Smooth muscle cell (in vitro differentiated cells): ENCODE data around the gene SMG9. TPM values are rescaled to one million over a fixed set of nuclear protein-coding genes. Genes with fewer than 3 reads are reported as not detected.

Experiments
- DNase-seq: peaks from one replicate; lab custom pipeline; 2025; ENCODE audit not compliant: unreplicated experiment; lab: John Stamatoyannopoulos, UW
- H2AFZ ChIP-seq: fragments of 200-600 bp; sonication (generic); 2 replicates; pipeline ENCODE4 v1.6.0; 2016; ENCODE audit warnings: antibody characterized with exemption, low read depth, mild to moderate bottlenecking
- H3F3A ChIP-seq: fragments of 200-600 bp; sonication (generic); 2 replicates; pipeline ENCODE4 v1.6.0; 2017; ENCODE audit warnings: antibody characterized with exemption, low read depth
- H3K27ac ChIP-seq: fragments of 200-600 bp; sonication (generic); 2 replicates; pipeline ENCODE4 v1.5.1; 2016; ENCODE audit warnings: low read depth, mild to moderate bottlenecking
- H3K27me3 ChIP-seq: fragments of 200-600 bp; sonication (generic); 2 replicates; pipeline ENCODE4 v1.6.1; 2016; ENCODE audit warnings: low read depth, mild to moderate bottlenecking
- H3K36me3 ChIP-seq: fragments of 200-600 bp; sonication (generic); 2 replicates; pipeline ENCODE4 v1.5.1; 2016; ENCODE audit warnings: low read depth
- H3K4me1 ChIP-seq: fragments of 200-600 bp; sonication (generic); 2 replicates; pipeline ENCODE4 v1.5.1; 2016; ENCODE audit warnings: low read depth
- H3K4me2 ChIP-seq: fragments of 200-600 bp; sonication (generic); 2 replicates; pipeline ENCODE4 v1.6.0; 2016; ENCODE audit warnings: mild to moderate bottlenecking
- H3K4me3 ChIP-seq: fragments of 200-600 bp; sonication (generic); 2 replicates; pipeline ENCODE4 v1.5.1; 2016; ENCODE audit warnings: mild to moderate bottlenecking
- H3K79me2 ChIP-seq: fragments of 200-600 bp; sonication (generic); 2 replicates; pipeline ENCODE4 v1.6.0; 2016; ENCODE audit warnings: low read depth, mild to moderate bottlenecking
- H3K9ac ChIP-seq: fragments of 200-600 bp; sonication (generic); 2 replicates; pipeline ENCODE4 v1.6.0; 2016; ENCODE audit warnings: low read depth
- H3K9me3 ChIP-seq: fragments of 200-600 bp; sonication (generic); replicated peaks from 2 replicates; pipeline ENCODE4 v1.5.1; 2016; ENCODE audit warnings: low read depth
- H4K20me1 ChIP-seq: fragments of 200-600 bp; sonication (generic); 2 replicates; pipeline ENCODE4 v1.6.0; 2016; ENCODE audit warnings: low read depth
- CTCF ChIP-seq: fragments of 200-600 bp; sonication (generic); IDR thresholded peaks from 2 replicates; pipeline ENCODE4 v1.5.1; 2017; ENCODE audit warnings: borderline replicate concordance, mild to moderate bottlenecking, antibody characterized with exemption; ENCODE audit not compliant: insufficient read depth, poor library complexity, severe bottlenecking
- WGBS: methylation state at CpG from one replicate; pipeline ENCODE4 v1.1.7; 2016; ENCODE audit warnings: low lambda C conversion rate; 5-methylcytosine and 5-hydroxymethylcytosine counted together
- polyA plus RNA-seq: library from polyadenylated mRNA; unstranded; fragments of >200 nt; fragmentation: Nextera tagmentation; extraction: Ambion mirVana; gene quantifications from 2 replicates; pipeline ENCODE4 v1.2.1, GENCODE V29; 2016
- total RNA-seq: library from RNA; depleted of rRNA; stranded (reverse); fragments of >200 nt; gene quantifications from 2 replicates; pipeline ENCODE4 v1.2.3, GENCODE V29; 2014

The SMG9 gene
- total and polyA plus RNA-seq, 2 experiments from 2014 or later = 13.2 to 39.2 TPM

DNA sequence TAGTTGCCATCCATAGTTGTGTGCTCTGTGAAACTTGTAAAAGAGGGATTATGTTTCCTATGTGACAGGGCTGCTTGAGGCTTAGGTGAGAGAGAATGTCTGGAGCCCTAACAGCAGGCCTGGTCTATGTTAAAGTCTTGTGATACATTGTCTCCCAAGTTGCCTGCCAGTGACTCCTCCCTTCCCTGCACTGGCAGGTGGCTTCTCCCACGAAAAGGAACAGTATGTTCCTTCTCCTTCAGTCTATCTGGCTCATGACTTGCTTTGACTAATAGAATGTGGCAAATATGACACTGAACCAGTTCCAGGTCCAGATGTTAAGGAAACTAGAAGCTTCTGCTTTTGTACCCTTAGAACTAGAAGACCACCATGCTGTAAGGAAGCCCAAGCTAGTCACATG lies 31.9 kb upstream of the SMG9 start:
- no peak overlapping the region for H3K4me3 ChIP-seq
- H3K4me2 ChIP-seq = no peak overlapping the region
- no peak for DNase-seq
- H2AFZ ChIP-seq = no peak overlapping the region
- no peaks in the 10 kb centered on the region for H3K9me3 ChIP-seq
- H3F3A ChIP-seq = no peaks in the 10 kb centered on the region
- no peak overlapping the region for H3K27ac ChIP-seq
- H3K27me3 ChIP-seq = no peaks in the 10 kb centered on the region
- H3K4me1 ChIP-seq = peaks cover 4% of the 10 kb centered on the region
- no peaks in the 10 kb centered on the region for H4K20me1 ChIP-seq
- WGBS = 37% methylated on average over 1 of the region's 1 CpG
- TF ChIP-seq CTCF = no peak
- H3K36me3 ChIP-seq = no peaks in the 10 kb centered on the region
- H3K79me2 ChIP-seq = no peaks in the 10 kb centered on the region
- H3K9ac ChIP-seq = no peak overlapping the region

GRCh38 chr19:43784981-43785808 lies 30.4 kb upstream of the SMG9 start:
- peak overlapping the region; percentile 69 for H3K4me2 ChIP-seq

GRCh38 chr19:43784241-43784980 lies 29.6 kb upstream of the SMG9 start:
- WGBS = 63% methylated on average over 4 of the region's 4 CpGs
- no peaks in the 10 kb centered on the region for H3K9me3 ChIP-seq
- H2AFZ ChIP-seq = no peak overlapping the region
- TF ChIP-seq CTCF = no peak
- peak overlapping the region; percentile 69 for H3K4me2 ChIP-seq
- no peaks in the 10 kb centered on the region for H3K36me3 ChIP-seq
- H3K9ac ChIP-seq = no peak overlapping the region
- peak overlapping the region; percentile 70 for H3K27ac ChIP-seq
- H3K4me3 ChIP-seq = no peak overlapping the region
- DNase-seq = peak; percentile 10
- no peaks in the 10 kb centered on the region for H4K20me1 ChIP-seq
- H3F3A ChIP-seq = no peaks in the 10 kb centered on the region
- no peaks in the 10 kb centered on the region for H3K79me2 ChIP-seq
- H3K27me3 ChIP-seq = no peaks in the 10 kb centered on the region
- peaks cover 4% of the 10 kb centered on the region for H3K4me1 ChIP-seq

More at GRCh38 chr19:43784981-43785808, 30.4 kb upstream of the SMG9 start:
- H3K27me3 ChIP-seq = no peaks in the 10 kb centered on the region
- H3K4me3 ChIP-seq = no peak overlapping the region
- peaks cover 4% of the 10 kb centered on the region for H3K4me1 ChIP-seq
- H3F3A ChIP-seq = no peaks in the 10 kb centered on the region
- H3K27ac ChIP-seq = peak overlapping the region; percentile 70
- H3K9ac ChIP-seq = no peak overlapping the region
- H4K20me1 ChIP-seq = no peaks in the 10 kb centered on the region
- H3K9me3 ChIP-seq = no peaks in the 10 kb centered on the region
- DNase-seq = peak; percentile 4
- no peaks in the 10 kb centered on the region for H3K79me2 ChIP-seq
- no peaks in the 10 kb centered on the region for H3K36me3 ChIP-seq
- WGBS = 24% methylated on average over 10 of the region's 10 CpGs
- TF ChIP-seq CTCF = peak; percentile 97
- H2AFZ ChIP-seq = no peak overlapping the region
